H1 (cell line): ENCODE data around the gene ITGA8. TPM values are rescaled to one million over a fixed set of nuclear protein-coding genes. Genes with fewer than 3 reads are reported as not detected.

Source experiments
- CTCF ChIA-PET: fragments of 300-600 bp; sonication (Branson Sonifier 250); formaldehyde crosslinking; loops from one replicate; lab custom pipeline; 2021; ENCODE audit not compliant: partially characterized antibody; lab: Charles Lee
- POLR2A ChIA-PET: fragments of 300-600 bp; sonication (Branson Sonifier 250); formaldehyde crosslinking; loops from one replicate; lab custom pipeline; 2021; ENCODE audit warnings: inconsistent platforms; ENCODE audit not compliant: partially characterized antibody; lab: Charles Lee
- DNase-seq, 2 experiments: peaks; one replicate each; pipeline versions ENCODE4 v3.0.0 to v3.0.0-alpha.2; 2010 to 2022; ENCODE audit warnings: low spot score in 2 of 2, low read depth in 1 of 2, mixed read lengths in 1 of 2
- FAIRE-seq: peaks from 2 replicates; lab custom pipeline; 2011; peaks lifted over from hg19 to GRCh38; lab: Jason Lieb, UNC
- H2AFZ ChIP-seq: 2 replicates; pipeline ENCODE4 v1.8.1; 2012; ENCODE audit warnings: low read length, inconsistent platforms
- H2AK5ac ChIP-seq: 2 replicates; pipeline ENCODE4 v1.6.1; 2013; ENCODE audit warnings: low read depth, low read length
- H2BK120ac ChIP-seq: replicated peaks from 2 replicates; pipeline ENCODE3; 2013; ENCODE audit warnings: low read depth, low read length, inconsistent platforms
- H2BK12ac ChIP-seq: 2 replicates; pipeline ENCODE4 v1.6.1; 2013; ENCODE audit warnings: low read depth, low read length
- H2BK15ac ChIP-seq: 2 replicates; pipeline ENCODE4 v1.6.1; 2013; ENCODE audit warnings: low read length
- H2BK20ac ChIP-seq: 2 replicates; pipeline ENCODE4 v1.6.1; 2013; ENCODE audit warnings: low read length
- H2BK5ac ChIP-seq: 2 replicates; pipeline ENCODE4 v1.6.1; 2013; ENCODE audit warnings: low read depth, low read length
- H3K14ac ChIP-seq: 2 replicates; pipeline ENCODE4 v1.6.1; 2013; ENCODE audit warnings: inconsistent platforms; ENCODE audit not compliant: insufficient read length
- H3K18ac ChIP-seq: 2 replicates; pipeline ENCODE4 v1.6.1; 2013; ENCODE audit warnings: low read length; ENCODE audit errors: extremely low read depth
- H3K23ac ChIP-seq: 2 replicates; pipeline ENCODE4 v1.6.1; 2013; ENCODE audit warnings: inconsistent platforms; ENCODE audit not compliant: insufficient read length
- H3K23me2 ChIP-seq: 2 replicates; pipeline ENCODE4 v1.6.1; 2013; ENCODE audit warnings: low read depth, low read length
- H3K27ac ChIP-seq: 2 replicates; pipeline ENCODE4 v1.6.1; 2011; ENCODE audit warnings: low read depth, low read length, inconsistent platforms
- H3K27me3 ChIP-seq, 4 experiments: replicated peaks in 1 of 4; 1 replicate in 1 of 4; 2 replicates in 3 of 4; pipeline versions ENCODE4 v1.6.1 to v1.8.1; 2011 to 2013; ENCODE audit warnings: low read length in 3 of 4, mild to moderate bottlenecking in 3 of 4, inconsistent platforms in 2 of 4, mixed read lengths in 2 of 4, moderate library complexity in 1 of 4; ENCODE audit not compliant: control insufficient read depth in 3 of 4, insufficient read depth in 3 of 4; ENCODE audit errors: extremely low read depth in 1 of 4
- H3K36me3 ChIP-seq, 4 experiments: 2 replicates each; pipeline versions ENCODE4 v1.6.1 to v1.8.1; 2011 to 2013; ENCODE audit warnings: mild to moderate bottlenecking in 4 of 4, low read length in 3 of 4, moderate library complexity in 2 of 4, control low read depth in 1 of 4, inconsistent platforms in 1 of 4; ENCODE audit not compliant: insufficient read depth in 4 of 4, control insufficient read depth in 2 of 4
- H3K4ac ChIP-seq: replicated peaks from 2 replicates; pipeline ENCODE3; 2013; ENCODE audit warnings: low read length, low read depth, mixed read lengths, inconsistent platforms; ENCODE audit not compliant: insufficient read length
- H3K4me1 ChIP-seq, 4 experiments: replicated peaks in 1 of 4; 1 replicate in 1 of 4; 2 replicates in 3 of 4; pipeline versions ENCODE4 v1.6.1 to v1.8.1; 2011 to 2013; ENCODE audit warnings: low read length in 3 of 4, inconsistent platforms in 2 of 4, mixed read lengths in 1 of 4; ENCODE audit not compliant: insufficient read depth in 4 of 4, control insufficient read depth in 3 of 4
- H3K4me2 ChIP-seq, 2 experiments: 2 replicates each; pipeline versions ENCODE4 v1.6.1 to v1.8.1; 2011 to 2013; ENCODE audit warnings: low read depth in 2 of 2, low read length in 2 of 2, control low read depth in 1 of 2, inconsistent platforms in 1 of 2, mild to moderate bottlenecking in 1 of 2; ENCODE audit not compliant: insufficient read depth in 1 of 2
- H3K4me3 ChIP-seq, 4 experiments: fragments of 200-600, 300-600 bp in 1 of 4; sonication (generic), shearing (Covaris generic), sonication (Bioruptor Twin) in 1 of 4; 2 replicates each; pipeline versions ENCODE4 v1.5.1 to v1.8.1; 2011 to 2016; ENCODE audit warnings: low read length in 4 of 4, low read depth in 3 of 4, control low read depth in 2 of 4, inconsistent platforms in 2 of 4, mild to moderate bottlenecking in 2 of 4, mixed read lengths in 1 of 4, moderate library complexity in 1 of 4; ENCODE audit not compliant: insufficient read depth in 2 of 4; ENCODE audit errors: extremely low read depth in 1 of 4
- H3K56ac ChIP-seq: replicated peaks from 2 replicates; pipeline ENCODE3; 2013; ENCODE audit warnings: low read depth, mild to moderate bottlenecking, mixed read lengths, low read length, inconsistent platforms; ENCODE audit not compliant: insufficient read length
- H3K79me1 ChIP-seq: 2 replicates; pipeline ENCODE4 v1.6.1; 2013; ENCODE audit warnings: low read depth, low read length, control low read depth
- H3K79me2 ChIP-seq, 2 experiments: 2 replicates each; pipeline versions ENCODE4 v1.6.1 to v1.8.1; 2012 to 2013; ENCODE audit warnings: low read length in 2 of 2, mild to moderate bottlenecking in 2 of 2, inconsistent platforms in 1 of 2; ENCODE audit not compliant: insufficient read depth in 2 of 2, control insufficient read depth in 1 of 2
- H3K9ac ChIP-seq, 4 experiments: replicated peaks in 1 of 4; 1 replicate in 1 of 4; 2 replicates in 3 of 4; pipeline versions ENCODE4 v1.6.1 to v1.8.1; 2011 to 2013; ENCODE audit warnings: low read depth in 3 of 4, low read length in 3 of 4, control low read depth in 2 of 4, mild to moderate bottlenecking in 2 of 4, moderate library complexity in 2 of 4, inconsistent platforms in 1 of 4; ENCODE audit errors: extremely low read depth in 1 of 4
- H3K9me3 ChIP-seq, 2 experiments: 2 replicates each; pipeline versions ENCODE4 v1.6.1 to v1.8.1; 2012 to 2013; ENCODE audit warnings: mild to moderate bottlenecking in 2 of 2, moderate library complexity in 2 of 2, control low read depth in 1 of 2, inconsistent platforms in 1 of 2, low read depth in 1 of 2, low read length in 1 of 2, mixed read lengths in 1 of 2; ENCODE audit not compliant: insufficient read depth in 2 of 2
- H4K20me1 ChIP-seq, 2 experiments: replicated peaks in 1 of 2; 2 replicates each; pipeline versions ENCODE3 to v1.8.1; 2011 to 2013; ENCODE audit warnings: inconsistent platforms in 2 of 2, low read length in 2 of 2, mild to moderate bottlenecking in 1 of 2; ENCODE audit not compliant: insufficient read depth in 2 of 2, control insufficient read depth in 1 of 2
- H4K5ac ChIP-seq: 2 replicates; pipeline ENCODE4 v1.6.1; 2013; ENCODE audit warnings: low read length, low read depth, mixed read lengths, inconsistent platforms; ENCODE audit not compliant: insufficient read length
- H4K8ac ChIP-seq: 2 replicates; pipeline ENCODE4 v1.8.0; 2013; ENCODE audit warnings: mild to moderate bottlenecking, moderate library complexity, low read length, inconsistent platforms; ENCODE audit not compliant: insufficient read depth; ENCODE audit errors: extremely low read depth
- H4K91ac ChIP-seq: replicated peaks from 2 replicates; pipeline ENCODE3; 2013; ENCODE audit warnings: low read length, mixed read lengths, inconsistent platforms; ENCODE audit not compliant: insufficient read length
- CEBPB ChIP-seq: IDR thresholded peaks from 2 replicates; pipeline ENCODE4 v1.6.1; 2012; ENCODE audit warnings: low read depth, low read length
- CHD1 ChIP-seq: IDR thresholded peaks from 2 replicates; pipeline ENCODE4 v1.6.1; 2012; ENCODE audit warnings: low read depth, low read length, improper control_type of control experiment
- CTCF ChIP-seq, 3 experiments: IDR thresholded peaks; 1 replicate in 2 of 3; 2 replicates in 1 of 3; pipeline versions ENCODE4 v1.5.1 to v1.6.1; 2011; ENCODE audit warnings: low read length in 3 of 3, mild to moderate bottlenecking in 3 of 3, inconsistent platforms in 2 of 3, low read depth in 1 of 3, moderate library complexity in 1 of 3; ENCODE audit not compliant: insufficient read depth in 1 of 3; ENCODE audit errors: control extremely low read depth in 1 of 3
- KDM4A ChIP-seq: IDR thresholded peaks from one replicate; pipeline ENCODE4 v1.7.1; 2012; ENCODE audit warnings: low read depth, mild to moderate bottlenecking, moderate library complexity, low read length, inconsistent platforms; ENCODE audit not compliant: severe bottlenecking
- RAD21 ChIP-seq, 2 experiments: IDR thresholded peaks in 1 of 2; conservative IDR thresholded peaks in 1 of 2; 2 replicates each; pipeline ENCODE4 v1.6.1; 2011; ENCODE audit warnings: low read depth in 2 of 2, low read length in 2 of 2, improper control_type of control experiment in 1 of 2, inconsistent platforms in 1 of 2, mild to moderate bottlenecking in 1 of 2, moderate library complexity in 1 of 2
- TEAD4 ChIP-seq: IDR thresholded peaks from 2 replicates; pipeline ENCODE4 v1.6.1; 2012; ENCODE audit warnings: low read depth, low read length, inconsistent platforms, mixed read lengths
- WGBS, 2 experiments: shearing (Covaris generic) in 1 of 2; methylation state at CpG; one replicate each; pipeline versions ENCODE4 v1.1.6 to v1.1.7; 2013 to 2015; ENCODE audit warnings: low lambda C conversion rate in 2 of 2, mixed read lengths in 2 of 2, inconsistent platforms in 1 of 2, low coverage in 1 of 2, missing lambda C conversion rate in 1 of 2; ENCODE audit not compliant: insufficient replicate concordance in 2 of 2, insufficient coverage in 1 of 2, insufficient read length in 1 of 2; ENCODE audit errors: extremely low coverage in 1 of 2, missing lambda C conversion rate in 1 of 2; 5-methylcytosine and 5-hydroxymethylcytosine counted together
- long read RNA-seq, 2 experiments: library from RNA in 1 of 2; library from capped mRNA in 1 of 2; stranded (forward); transcript quantifications; one replicate each; pipeline ENCODE4 v2.0.0, GENCODE V29; 2021; ENCODE audit warnings: inconsistent platforms in 1 of 2
- polyA minus RNA-seq, 3 experiments: library from RNA; depleted of rRNA, polyadenylated mRNA; stranded (reverse); fragments of >200 nt; gene quantifications; 1 replicate in 2 of 3; 2 replicates in 1 of 3; pipeline ENCODE4 v1.2.3, GENCODE V29; 2011
- polyA plus RNA-seq, 7 experiments: library from polyadenylated mRNA; depleted of rRNA in 3 of 7; stranded (reverse) in 5 of 7; unstranded in 2 of 7; fragments of >200 nt in 5 of 7; fragments of 200-250 nt in 2 of 7; gene quantifications; 1 replicate in 5 of 7; 2 replicates in 1 of 7; 4 replicates in 1 of 7; pipeline versions ENCODE4 v1.2.1 to v1.2.3, GENCODE V29; 2011 to 2013; ENCODE audit warnings: missing spikeins in 2 of 7, mixed read lengths in 2 of 7
- total RNA-seq: library from RNA; stranded (reverse); fragmentation: NEBNext Ultra II Directional; extraction: Animal tissue kit (Norgen Biotek cat#: 25700); gene quantifications from 2 replicates; pipeline ENCODE4 v1.2.1, GENCODE V29; 2021

ITGA8 gene
- total RNA-seq (not detected in 2 replicates), polyA plus RNA-seq (2011; rRNA removed) (0.02 TPM in 1 of 2 replicates, not detected in the other), polyA minus RNA-seq (2011; rRNA and poly(A)+ RNA removed) (not detected in 2 replicates)
- not detected for polyA plus RNA-seq (2011; cell fraction: cytosol; rRNA removed)
- not detected for polyA plus RNA-seq (2011; cell fraction: nucleus; rRNA removed)
- 0.07 TPM in 1 of 4 replicates, not detected in the others for polyA plus RNA-seq (2012, experiment 1 of 2)
- not detected for polyA plus RNA-seq (2012, experiment 2 of 2)
- polyA plus RNA-seq (2013, experiment 1 of 2): not detected
- polyA plus RNA-seq (2013, experiment 2 of 2): not detected
- polyA minus RNA-seq (2011; cell fraction: cytosol; rRNA and poly(A)+ RNA removed): not detected
- not detected for polyA minus RNA-seq (2011; cell fraction: nucleus; rRNA and poly(A)+ RNA removed)
- long read RNA-seq, experiment 1: 0 reads
- long read RNA-seq, experiment 2: 0 reads

- Histone ChIP-seq H3K9me3 (no peaks in the 10 kb centered on the region), H3K4me1 (peaks cover 0 to 5% (median 1%) of the 10 kb centered on the region in 4 experiments; a peak in 3 of 7 replicates), H4K8ac (peak within 1 kb of the TSS; percentile 35; the same call in 1 of the 2 replicates), H4K5ac (no peak within 1 kb of the TSS), H3K9ac (no peak within 1 kb of the TSS), H3K56ac (no peak within 1 kb of the TSS), H3K18ac (no peak within 1 kb of the TSS), H2AFZ (peak within 1 kb of the TSS; percentile 72; the same call in 1 of the 2 replicates), H2AK5ac (no peak within 1 kb of the TSS), H3K27me3 (peaks cover 10 to 32% (median 25%) of the 10 kb centered on the region in 4 experiments), H3K27ac (no peak within 1 kb of the TSS), H3K36me3 (no peaks in the 10 kb centered on the region), H4K20me1 (peaks cover 0 to 1% of the 10 kb centered on the region in 2 experiments), H3K4me3 (peak within 1 kb of the TSS; percentile 30 to 67 (median 40)), H2BK12ac (no peak within 1 kb of the TSS), H3K79me1 (no peaks in the 10 kb centered on the region), H2BK120ac (no peak within 1 kb of the TSS), H4K91ac (no peak within 1 kb of the TSS), H3K4me2 (peak within 1 kb of the TSS; percentile 90 to 98), H2BK20ac (no peak within 1 kb of the TSS), H3K23ac (no peak within 1 kb of the TSS), H3K79me2 (no peaks in the 10 kb centered on the region), H2BK15ac (no peak within 1 kb of the TSS), H3K4ac (no peak within 1 kb of the TSS), H3K14ac (no peak within 1 kb of the TSS), H2BK5ac (no peak within 1 kb of the TSS), H3K23me2 (peaks cover 11% of the 10 kb centered on the region; the same call in 1 of the 2 replicates)
- 39% methylated on average over 17 of the region's 33 CpGs; no CpG with 5 or more reads in 1 of the 2 experiments for WGBS, 2 experiments
- CTCF ChIA-PET: interaction anchor here (0.6 to 5.8 kb wide), 40 partner anchors 8 to 1744 kb away, joined by 3 to 37 read pairs (median 5); no protein-coding TSS in a partner anchor
- POLR2A ChIA-PET: interaction anchor here (0.6 kb wide), 1 partner anchor 502 kb away, joined by 3 read pairs; no protein-coding TSS in a partner anchor
- DNase-seq (no peak), FAIRE-seq (no peak)
- TF ChIP-seq TEAD4 (no peak), RAD21 (IDR thresholded peaks at IDR 0.05 in 1 of 2, conservative IDR thresholded peaks at IDR 0.05 in 1 of 2; ENCODE audit: low read depth in 2 of 2, low read length in 2 of 2) (peak; percentile 33 to 38; a peak in 2 of 4 replicates), KDM4A (no peak), CHD1 (no peak), CTCF (IDR thresholded peaks at IDR 0.05; ENCODE audit: control extremely low read depth in 1 of 3, insufficient read depth in 1 of 3, low read depth in 1 of 3, low read length in 3 of 3) (peak; percentile 36 to 72 (median 57)), CEBPB (no peak)
Observed at GRCh38 chr10:15719899-15720634, at the start of gene ITGA8. Gene ITGA8 (minus strand): TSS chr10:15719922. CDS start chr10:15719771, 151 bp downstream.
